NCI-H187 treated with DMSO at 0.1 percent for 48 hours (cell line): Measurements from ENCODE around the gene AMMECR1.
A peak's percentile ranks its signal among the peaks of the same experiment; 100 is the strongest.

Experiments
- DNase-seq: peaks from one replicate; lab custom pipeline; 2025; lab: John Stamatoyannopoulos, UW

Gene AMMECR1

DNA sequence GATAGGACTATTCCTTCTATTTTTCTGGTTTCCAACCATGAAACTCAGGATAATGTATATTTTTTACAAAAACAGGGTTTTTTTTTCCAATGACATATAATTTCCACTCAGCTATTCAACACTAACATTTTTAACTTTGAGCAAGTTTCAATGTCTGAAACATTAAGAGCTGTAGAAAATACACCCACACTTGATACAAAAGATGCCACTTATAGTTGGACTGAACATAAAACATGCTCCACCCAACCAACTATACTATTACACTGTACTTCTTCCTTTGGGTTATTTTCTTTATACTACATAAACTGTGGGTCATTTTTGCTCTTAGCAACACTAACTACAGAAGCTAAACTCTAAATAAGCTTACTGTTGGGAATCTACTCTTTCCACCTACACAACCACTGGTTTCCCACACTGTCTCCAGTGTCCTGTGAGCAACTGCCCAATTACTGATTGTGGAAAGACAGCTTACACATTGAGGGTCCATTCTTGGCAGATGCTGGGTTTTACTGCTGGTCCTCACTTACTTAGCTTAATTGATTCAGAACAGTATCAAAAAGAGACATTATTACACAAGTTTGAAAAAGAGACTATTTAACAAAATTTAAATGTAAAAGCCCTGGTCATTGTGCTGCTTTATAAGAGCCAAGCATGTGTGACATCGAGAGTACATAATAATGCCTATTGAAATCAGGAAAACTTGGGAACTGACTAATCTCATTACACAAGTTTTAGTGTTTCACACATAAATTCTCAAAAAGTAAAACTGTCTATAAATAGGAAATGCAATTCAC is 6.3 kb downstream of the AMMECR1 start:
- no peak for DNase-seq

DNA sequence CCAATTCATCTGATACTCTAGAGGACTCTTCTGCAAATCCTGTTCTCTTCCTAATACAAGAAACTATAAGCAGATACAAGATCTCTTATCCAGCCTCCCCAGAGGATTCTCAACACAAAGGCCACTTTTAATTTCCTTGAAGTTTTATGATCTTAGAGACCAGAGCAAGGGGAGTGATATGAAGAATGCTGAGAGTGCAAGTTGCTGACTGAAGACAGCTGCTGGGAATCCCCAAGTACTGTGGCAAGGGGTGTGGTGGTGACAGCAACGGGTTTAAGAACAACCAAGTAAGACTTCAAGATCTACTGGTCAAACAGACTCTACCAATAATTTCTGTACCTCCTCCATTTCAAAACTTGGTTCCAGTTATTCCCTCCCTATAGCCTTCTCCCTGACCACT is 7.0 kb downstream of the AMMECR1 start:
- DNase-seq: no peak

DNA sequence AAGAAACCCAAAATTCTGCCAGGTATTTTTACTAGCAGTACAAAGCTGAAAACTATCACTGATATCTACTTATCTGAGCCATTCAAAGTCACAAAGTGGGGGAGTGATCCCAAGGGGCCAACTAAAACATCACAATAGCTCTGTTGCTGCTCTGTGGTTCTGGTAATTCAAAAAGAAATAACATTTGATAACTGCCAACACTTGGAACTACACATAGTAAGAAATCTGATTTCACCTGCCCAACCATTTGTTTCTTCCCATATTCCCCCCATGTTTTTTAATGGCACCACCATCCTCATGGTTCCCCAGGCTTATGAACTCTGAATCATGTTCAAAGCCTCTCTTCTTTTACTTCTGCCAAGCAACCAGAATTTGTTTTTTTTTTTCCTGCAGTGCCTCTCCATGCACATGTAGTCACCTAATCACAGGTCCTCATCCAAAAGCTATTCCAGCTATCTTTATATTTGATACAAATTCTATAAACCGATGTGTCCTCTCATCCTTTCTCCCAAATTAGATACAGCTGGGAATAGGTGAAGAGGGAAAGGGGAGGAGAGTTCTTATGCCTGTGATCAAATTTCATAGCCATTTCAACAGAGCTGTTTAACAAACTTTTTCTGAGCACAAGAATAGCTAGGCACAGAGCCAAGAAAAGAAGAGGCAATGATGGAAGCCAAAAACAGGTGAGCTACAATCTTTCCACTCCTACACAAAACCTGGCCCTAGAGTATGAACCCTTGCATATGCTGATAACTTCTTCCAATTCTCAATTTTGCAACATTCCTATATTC is 7.7 kb downstream of the AMMECR1 start:
- DNase-seq: peak; percentile 27

DNA sequence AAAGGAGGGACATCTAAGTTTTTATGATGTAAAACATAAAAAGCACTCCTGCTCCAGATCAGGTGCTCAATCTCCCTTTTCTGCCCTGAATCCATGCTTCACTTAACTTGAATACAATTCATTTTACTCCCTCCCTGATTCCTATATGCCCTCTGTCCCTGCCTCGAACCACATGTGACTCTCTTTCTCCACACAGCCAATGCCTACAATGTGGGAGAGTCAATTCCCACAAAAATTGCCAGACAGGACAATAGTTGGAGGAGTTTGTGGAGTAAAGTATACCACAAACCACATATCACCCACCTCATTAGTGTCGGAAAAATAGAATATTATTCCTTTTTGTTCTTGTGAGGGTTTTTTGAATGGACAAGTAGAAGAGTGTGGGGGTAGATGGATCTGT is 9.7 kb downstream of the AMMECR1 start:
- peak; percentile 14 for DNase-seq

DNA sequence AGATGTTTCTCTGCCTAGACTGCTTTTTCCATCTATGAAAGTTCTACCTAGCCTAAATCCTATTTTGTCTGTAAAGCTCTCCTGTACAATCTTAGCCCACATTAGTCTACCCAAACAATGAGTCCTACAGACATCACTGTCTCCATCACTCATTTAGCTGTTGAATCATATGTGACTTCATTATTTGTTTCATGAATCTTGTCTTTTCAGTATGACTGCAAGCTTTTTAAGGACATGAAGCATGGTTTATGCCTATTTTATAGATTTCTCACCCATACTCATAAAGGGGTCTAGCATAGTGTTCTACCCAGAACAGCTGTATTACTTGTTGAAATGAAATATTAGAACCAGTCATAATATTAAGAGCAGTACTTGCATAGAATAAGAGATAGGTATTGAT is 13.0 kb downstream of the AMMECR1 start:
- DNase-seq: no peak

DNA sequence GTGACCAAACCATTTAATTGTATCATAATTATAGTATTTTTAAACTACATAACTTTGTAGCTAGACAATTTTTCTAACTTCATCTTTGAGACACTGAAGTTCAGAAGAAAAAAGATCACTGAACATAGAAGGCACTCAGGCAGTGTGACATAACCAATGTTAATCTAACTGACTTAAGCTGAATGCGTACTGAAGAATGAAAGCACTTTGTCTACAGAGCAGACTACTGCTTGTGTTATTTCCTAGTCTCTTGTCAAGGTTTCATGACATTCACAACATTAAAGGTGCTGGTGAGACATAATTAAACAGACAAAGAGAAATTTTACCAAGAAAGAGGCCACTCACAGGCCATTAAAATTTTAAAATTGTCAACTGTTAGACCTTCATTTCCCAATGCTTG is 13.5 kb downstream of the AMMECR1 start:
- DNase-seq: no peak

DNA sequence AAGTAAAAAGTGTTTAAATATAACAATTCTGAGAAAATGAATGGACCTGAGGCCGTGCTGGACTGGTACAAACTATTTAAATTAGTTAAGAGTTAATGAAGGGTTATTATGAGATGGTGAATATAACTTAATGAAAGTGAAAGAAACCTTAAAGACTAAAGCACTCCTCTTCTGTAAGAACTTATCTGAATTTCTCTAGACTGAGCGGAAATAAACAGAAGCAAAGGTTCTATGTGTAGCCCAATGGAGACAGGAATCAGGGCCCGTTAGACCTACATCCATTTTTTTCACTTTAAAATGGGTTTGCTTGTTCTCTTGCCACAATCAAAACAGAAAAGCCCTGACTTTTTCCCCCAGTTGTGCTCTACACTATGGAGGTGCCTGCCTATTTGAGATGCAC is 14.9 kb downstream of the AMMECR1 start:
- no peak for DNase-seq

DNA sequence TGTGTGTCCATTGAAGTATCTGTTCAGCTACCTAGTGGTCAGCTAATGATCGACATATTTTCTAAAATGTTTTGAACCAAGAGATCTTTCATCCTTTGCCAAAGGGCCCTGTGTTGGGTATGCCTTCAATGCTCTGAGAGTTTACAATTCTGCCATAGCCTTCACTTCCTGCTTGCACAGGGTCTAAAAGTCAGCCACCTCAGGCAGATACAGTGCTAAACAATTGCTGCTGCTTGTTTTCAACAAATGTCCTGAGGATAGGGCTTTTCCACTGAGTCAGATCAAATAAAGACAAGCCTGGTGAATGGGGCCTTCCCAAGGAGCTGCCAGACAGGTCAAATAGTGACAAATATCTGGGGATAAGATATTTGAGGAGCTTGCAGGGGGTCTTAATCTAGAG is 16.7 kb downstream of the AMMECR1 start:
- DNase-seq: no peak

DNA sequence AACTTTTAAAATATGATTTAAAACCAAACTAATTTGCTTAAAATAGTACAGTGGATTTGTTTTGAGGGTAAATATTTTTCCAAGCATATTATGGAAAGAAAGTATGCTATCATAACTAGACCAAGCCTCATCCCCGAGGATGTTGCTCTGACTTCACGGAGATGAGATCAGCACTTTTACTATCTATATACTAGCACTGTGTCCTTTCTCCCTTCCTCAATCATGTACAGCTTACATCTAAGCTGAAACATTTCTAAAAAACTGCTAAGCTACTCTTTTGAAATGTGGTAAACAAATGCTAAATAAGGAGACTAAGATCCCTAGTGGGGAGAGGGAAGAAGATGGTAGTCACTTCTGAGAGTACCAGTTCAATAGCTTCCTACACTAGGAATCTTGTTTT is 23.8 kb downstream of the AMMECR1 start:
- no peak for DNase-seq

DNA sequence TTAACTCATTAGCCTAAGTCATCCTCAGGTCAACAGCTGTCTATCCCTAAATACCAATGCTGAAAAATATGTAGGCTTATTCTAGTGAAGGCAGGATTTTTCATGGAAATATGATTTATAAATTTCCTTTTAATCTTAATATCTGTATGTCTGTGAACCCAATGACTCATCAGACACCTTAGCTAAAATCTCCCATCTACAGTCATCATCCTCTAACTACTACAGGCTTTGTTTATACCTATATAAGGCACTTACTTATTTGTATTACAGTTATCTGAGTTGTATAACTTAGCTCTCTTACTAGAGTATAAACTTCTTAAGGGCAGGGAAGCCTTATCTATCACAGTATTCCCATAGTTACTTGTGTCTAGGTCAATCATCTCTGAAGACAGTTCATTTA is 24.2 kb downstream of the AMMECR1 start:
- DNase-seq: no peak

DNA sequence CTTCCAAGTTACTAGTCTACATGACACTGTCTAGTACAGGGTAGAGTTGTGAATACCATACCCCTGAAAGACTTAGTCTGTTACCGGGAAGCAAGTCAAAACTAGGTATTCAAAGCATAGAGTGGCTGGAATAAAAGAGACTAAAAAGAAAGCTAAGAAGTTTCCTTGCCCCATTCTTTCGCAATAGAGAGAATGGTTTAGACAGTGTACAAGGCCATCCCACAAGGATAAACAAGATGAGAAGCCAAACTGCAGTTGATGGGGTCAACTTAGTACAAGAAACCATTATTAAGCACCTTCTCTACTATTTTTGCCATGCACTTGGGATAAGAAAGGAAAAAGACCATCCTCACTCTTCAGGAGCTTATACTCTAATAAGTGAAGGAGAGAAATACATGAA is 30.3 kb downstream of the AMMECR1 start:
- DNase-seq: no peak

DNA sequence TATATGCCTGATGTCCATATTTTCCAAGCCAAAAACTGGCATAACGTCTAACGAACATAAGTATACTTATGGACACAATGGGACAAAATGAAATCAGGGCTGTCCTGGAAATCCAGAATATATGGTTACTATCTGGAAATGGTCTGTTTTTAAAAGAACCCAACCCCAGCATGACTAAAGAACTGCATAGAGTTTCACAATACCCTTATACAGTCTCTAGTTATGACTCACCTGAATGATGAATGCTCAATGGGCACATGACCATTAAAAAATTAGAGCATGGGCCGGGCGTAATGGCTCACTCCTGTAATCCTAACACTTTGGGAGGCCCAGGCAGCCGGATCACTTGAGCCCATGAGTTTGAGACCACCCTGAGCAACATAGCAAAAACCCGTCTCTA is 31.8 kb downstream of the AMMECR1 start:
- DNase-seq: no peak

DNA sequence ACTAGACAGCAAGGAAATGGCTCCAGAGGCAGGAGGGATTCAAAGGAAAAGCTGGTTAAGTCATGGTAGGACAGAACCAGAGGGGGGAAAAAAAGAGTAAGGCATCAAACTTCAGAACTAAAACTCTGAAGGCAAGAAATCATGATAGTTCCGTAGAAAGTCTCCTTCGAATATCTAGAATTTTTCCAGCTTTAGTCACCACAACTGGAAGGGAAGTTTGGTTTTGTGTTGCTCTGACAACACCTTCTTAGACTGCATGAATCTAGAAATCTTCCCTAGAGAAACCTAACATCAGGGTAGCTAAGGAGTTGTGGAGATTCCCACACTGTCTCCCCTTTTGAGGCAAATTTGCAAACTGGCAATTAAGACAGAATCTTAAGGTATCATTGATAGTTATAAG is 33.7 kb downstream of the AMMECR1 start:
- no peak for DNase-seq

DNA sequence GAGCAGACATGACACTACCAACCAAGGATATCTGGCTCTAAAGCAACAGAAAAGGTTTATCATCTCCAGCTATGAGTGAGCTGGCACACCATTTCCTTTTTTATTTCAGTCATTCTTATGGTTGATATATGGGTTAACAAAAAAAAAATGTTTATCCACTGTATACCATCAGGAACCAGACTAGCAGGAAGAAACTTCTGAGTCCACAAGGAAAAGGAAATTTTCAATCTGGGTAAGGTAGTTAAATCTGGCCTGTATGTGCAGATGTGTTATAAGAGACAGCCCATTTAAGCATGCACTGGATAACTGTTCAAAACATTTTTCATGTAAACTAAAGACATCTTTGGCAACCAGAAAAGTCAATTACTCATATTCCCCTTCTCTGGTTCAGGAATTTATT is 35.0 kb downstream of the AMMECR1 start:
- DNase-seq: no peak

DNA sequence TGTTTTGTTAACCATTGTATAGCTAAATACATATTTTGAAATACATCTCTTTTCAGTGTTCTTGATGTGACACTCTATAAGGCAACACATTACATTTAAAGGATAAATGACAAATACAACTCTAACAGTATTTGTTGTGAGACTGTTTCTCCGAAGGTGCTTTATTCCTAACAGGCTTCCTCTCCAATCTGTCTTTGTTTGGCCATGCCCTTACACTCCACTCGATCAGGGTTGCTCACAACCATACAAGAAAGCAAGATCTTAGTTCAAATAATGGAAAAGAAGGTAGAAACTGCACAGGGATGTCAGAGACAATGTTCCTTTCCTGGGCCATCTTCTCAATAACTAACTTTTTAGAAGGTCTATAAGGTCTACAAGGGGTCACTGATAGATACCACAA is 36.5 kb downstream of the AMMECR1 start:
- no peak for DNase-seq

DNA sequence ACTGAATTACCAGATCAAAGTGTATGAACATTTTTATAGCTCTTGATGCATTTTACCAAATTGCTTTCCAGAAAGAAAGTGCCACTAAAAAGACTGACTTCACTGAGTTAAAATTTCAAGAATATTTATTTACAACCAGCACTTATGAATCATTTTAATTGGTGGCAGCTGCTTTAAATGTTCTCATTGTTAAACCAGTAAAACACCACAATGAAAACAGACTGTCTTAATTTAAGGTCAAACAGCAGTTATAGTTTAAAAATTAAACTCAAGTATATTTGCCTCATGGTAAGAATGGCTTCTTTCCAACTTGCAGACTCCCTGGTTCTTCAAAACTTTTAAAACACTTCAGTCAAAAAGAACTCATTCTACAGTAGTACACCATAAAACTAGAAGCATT is 36.9 kb downstream of the AMMECR1 start:
- DNase-seq: no peak

DNA sequence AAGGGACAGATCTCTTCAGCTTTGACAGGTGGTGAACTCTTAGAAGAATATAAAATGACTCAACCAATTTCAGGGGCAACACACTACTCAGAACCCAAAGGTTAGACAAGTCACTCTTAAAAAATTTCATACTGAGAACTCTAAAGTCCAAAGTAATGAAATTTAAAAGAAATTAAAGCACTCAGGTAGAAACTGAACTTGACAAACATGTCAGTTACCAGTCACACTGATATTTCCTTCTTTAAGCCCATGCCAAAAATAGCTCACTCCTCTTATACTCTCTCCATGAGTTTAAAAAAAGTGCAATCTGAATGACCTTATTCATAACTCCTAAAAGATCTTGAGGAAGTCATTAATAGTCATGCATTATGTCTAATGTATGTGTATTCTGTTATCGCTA is 40.3 kb downstream of the AMMECR1 start:
- DNase-seq: no peak

DNA sequence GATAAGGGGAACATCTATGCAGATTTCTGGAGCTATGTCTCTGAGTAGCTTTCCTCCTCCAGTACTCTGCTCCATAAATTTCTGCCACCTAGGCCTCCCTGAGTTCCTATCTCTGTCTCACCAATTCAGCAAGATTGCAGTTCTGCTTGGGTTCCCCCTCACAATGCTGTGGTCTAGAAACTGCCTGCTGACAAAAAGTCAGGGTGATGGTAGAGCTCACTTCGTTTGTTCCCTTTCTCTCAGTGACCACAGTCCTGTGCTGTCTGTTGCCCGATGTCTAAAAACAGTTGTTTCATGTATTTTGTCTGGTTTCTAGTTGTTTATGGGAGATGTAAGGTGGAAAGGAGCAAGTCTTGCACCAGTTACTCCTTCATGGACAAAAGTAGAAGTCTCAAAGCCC is 41.1 kb downstream of the AMMECR1 start:
- DNase-seq: no peak

DNA sequence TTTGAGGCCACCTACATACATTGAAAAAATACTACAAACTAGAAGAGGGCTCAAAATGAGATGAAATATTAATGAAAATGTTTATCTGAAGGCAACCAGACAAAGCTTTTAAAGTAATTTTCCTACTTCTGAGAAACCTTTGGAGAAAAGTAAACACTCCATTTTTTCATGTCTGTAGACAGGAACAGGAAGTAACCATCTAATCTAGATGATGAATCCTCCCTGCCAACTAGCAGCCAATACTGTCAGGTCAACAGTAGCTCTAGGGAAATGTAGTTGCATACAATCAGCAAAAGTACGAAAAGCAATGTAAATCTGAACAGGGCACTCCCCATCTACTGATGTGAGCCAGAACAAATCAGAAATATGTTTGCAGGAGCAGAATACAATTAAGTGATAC is 49.0 kb downstream of the AMMECR1 start:
- DNase-seq: no peak

DNA sequence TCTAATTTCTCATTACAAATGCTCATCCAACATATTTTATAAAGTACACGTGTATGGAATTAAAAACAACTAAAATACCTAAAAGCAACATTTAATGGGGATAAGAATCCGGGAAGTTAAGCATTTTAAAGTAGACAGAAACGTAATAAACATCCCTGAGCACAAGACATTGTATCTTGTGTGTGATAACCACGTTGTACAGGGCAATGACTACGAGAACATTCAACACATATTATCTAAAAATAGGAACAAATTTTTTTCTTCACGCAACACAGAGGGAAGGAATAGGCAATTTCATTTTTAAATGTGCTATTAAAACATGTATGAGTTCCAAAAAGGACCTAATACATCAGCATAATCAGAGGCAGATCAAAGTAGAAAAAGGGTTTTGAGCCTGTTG is 49.5 kb downstream of the AMMECR1 start:
- no peak for DNase-seq

DNA sequence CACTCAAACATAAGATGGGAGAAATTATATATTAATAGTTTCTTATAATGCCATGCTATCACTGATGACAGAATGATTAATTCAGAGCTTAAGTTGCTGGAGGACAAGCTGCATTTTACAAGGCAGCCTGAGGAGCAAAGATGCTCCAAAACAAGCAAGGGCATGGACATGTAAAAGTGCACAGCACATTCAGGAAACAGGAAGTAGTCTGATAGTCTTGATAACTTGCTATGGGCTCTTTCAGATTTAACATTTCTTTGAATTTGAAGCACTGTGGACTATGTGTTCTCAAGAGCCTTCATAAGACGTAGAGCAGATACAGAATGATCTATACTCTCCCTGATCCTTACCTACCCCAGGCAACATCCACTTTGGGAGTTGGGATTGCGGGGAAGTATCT is 50.0 kb downstream of the AMMECR1 start:
- DNase-seq: no peak

DNA sequence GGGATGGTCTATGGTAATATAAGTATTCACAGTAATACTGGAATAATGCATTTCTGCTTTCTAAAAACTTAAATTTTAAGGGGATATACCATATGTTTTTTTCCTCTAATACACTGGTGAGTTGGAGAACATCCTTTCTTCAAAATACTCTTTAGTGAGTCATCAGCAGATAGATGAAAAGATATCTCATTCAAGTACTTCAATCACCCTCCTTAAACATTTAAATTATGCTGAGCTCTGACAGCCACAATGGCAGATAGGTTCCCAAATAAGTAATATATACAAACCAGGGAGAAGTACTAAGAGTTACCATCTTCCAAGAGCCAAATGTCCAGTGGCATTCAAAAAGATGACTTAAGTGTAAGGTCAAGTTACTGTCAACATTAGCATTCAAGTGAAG is 52.2 kb downstream of the AMMECR1 start:
- no peak for DNase-seq

DNA sequence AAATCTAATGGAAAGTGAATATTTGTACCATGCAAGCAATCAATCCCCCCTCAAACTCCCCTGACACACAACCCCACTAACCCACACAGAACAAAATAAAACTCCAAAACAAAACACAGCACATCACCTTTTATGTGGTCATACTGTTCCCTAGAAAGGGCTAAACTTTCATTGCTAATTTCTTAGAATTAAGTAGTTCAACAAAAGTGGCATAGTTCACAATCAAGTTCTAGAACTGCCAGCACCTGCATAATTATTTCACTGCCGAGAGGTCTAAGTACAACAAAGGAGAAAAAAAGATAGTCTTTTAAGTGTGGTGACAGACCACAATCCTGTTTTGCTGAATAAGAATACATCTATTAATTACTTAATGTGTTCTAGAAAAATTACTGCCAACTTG is 58.8 kb downstream of the AMMECR1 start:
- no peak for DNase-seq

DNA sequence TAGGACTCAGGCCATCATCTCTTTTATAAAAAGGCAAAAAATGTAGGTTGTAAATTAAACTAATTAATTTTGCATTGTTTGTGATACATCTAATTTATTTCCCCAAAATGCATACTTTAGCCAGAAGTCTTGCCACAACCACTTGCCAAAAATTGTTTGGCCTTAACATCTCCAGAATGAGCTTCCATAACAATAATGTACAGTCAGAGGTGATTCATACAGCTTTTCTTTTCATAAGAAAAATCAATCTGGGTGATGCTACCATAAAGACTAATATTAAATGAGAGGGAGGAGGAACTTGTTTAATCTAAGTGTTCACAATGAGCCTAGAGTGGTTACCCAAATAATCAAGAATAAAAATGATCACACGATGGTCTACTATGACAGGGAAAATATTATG is 59.3 kb downstream of the AMMECR1 start:
- DNase-seq: no peak
